Psoas muscle (tissue), 8 donors: ENCODE data around the gene EBF3. TPM values are rescaled to one million over a fixed set of nuclear protein-coding genes. Genes with fewer than 3 reads are reported as not detected.

ENCODE experiments used
- ATAC-seq, 4 donors: fragments of 200-7000 bp; cut with Tn5 transposase; one replicate each; pipeline ENCODE4 v1.9.1; 2020; ENCODE audit warnings: moderate library complexity in 3 of 4, mild to moderate bottlenecking in 2 of 4
- DNase-seq, 2 donors: peaks; one replicate each; pipeline ENCODE4 v3.0.0-alpha.2; 2020
- H3K27ac ChIP-seq: fragments of 200-600 bp; one replicate; pipeline ENCODE4 v1.8.0; 2022
- H3K27me3 ChIP-seq, 3 donors: fragments of 200-600 bp in 1 of 3; one replicate each; pipeline versions ENCODE4 v1.6.1 to v1.8.0; 2013 to 2022; ENCODE audit warnings: low read length in 2 of 3, mild to moderate bottlenecking in 2 of 3, moderate library complexity in 1 of 3; ENCODE audit not compliant: insufficient read depth in 3 of 3
- H3K36me3 ChIP-seq, 2 donors: fragments of 200-600 bp in 1 of 2; one replicate each; pipeline versions ENCODE4 v1.6.1 to v1.8.0; 2013 to 2022; ENCODE audit warnings: low read depth in 1 of 2, mild to moderate bottlenecking in 1 of 2, moderate library complexity in 1 of 2; ENCODE audit not compliant: insufficient read depth in 1 of 2
- H3K4me1 ChIP-seq: fragments of 200-600 bp; one replicate; pipeline ENCODE4 v1.8.0; 2022
- H3K4me3 ChIP-seq: fragments of 200-600 bp; one replicate; pipeline ENCODE4 v1.8.0; 2022; ENCODE audit warnings: mild to moderate bottlenecking
- H3K9me3 ChIP-seq: fragments of 200-600 bp; one replicate; pipeline ENCODE4 v1.8.0; 2022
- CTCF ChIP-seq: fragments of 200-600 bp; IDR thresholded peaks from one replicate; pipeline ENCODE4 v1.8.0; 2022; ENCODE audit warnings: antibody characterized with exemption
- WGBS, 3 donors: extraction: QIAGEN DNeasy Blood & Tissue Kit; methylation state at CpG; one replicate each; pipeline versions ENCODE4 v1.1.6 to v1.1.7; 2013; 5-methylcytosine and 5-hydroxymethylcytosine counted together
- intact Hi-C, 2 donors: fragments of 100-400 bp; cut with DNase I; formaldehyde crosslinking; loops; one replicate each; pipeline versions ENCODE4 v1.11.0 to v1.14.2; 2022
- long read RNA-seq, 2 donors: library from polyadenylated mRNA; unstranded; transcript quantifications; one replicate each; pipeline ENCODE4 v2.0.0, GENCODE V29; 2021
- polyA plus RNA-seq, 3 donors: library from polyadenylated mRNA; stranded (reverse); fragments of 200-250 nt; gene quantifications; one replicate each; pipeline ENCODE4 v1.2.3, GENCODE V29; 2013
- total RNA-seq, 4 donors: library from RNA; stranded (reverse); fragmentation: NEBNext Ultra II Directional in 2 of 4; extraction: Animal tissue kit (Norgen Biotek cat#: 25700) in 2 of 4; gene quantifications; one replicate each; pipeline versions ENCODE4 v1.2.1 to v1.2.4, GENCODE V29; 2021 to 2023
- donor health status: healthy with polysubstance abuse.
- donor health status: DM: no; HTN: no; CAD: no; lungs with moderate emphysema.
- donor health status: Bipolar disorder and iron deficiency.
- donor health status: healthy.
- donor health status: DM: yes; HTN: yes; CAD: no.
- donor health status: DM: no; HTN: no; CAD: no.
- donor health status: DM: no; HTN: no; CAD: no.
- donor health status: DM: yes; HTN: yes; CAD: no.

The EBF3 gene
- total RNA-seq (1 to 10 TPM; 4.5 to 8.5 (median 5.9) TPM), polyA plus RNA-seq (10 to 100 TPM in 1 of 3 donors, 1 to 10 TPM in 2; 3.2 to 10.1 (median 3.4) TPM)
- long read RNA-seq, donor 1, partial matches to known transcripts: 0 of 2 reads
- long read RNA-seq, donor 1, other reads (novel, unspliced or antisense): 2 of 2 reads
- long read RNA-seq, donor 2, partial matches to known transcripts: 1 of 2 reads
- long read RNA-seq, donor 2, other reads (novel, unspliced or antisense): 1 of 2 reads

- no peak for TF ChIP-seq CTCF
- WGBS, 3 donors: 0 to 1% (median 0%) methylated on average over 57 to 131 of the region's 131 CpGs
- no peaks in the 10 kb centered on the region for H3K9me3 ChIP-seq
- peaks cover 0 to 4% of the 10 kb centered on the region in 2 donors for H3K36me3 ChIP-seq
- intact Hi-C loops: no loop called here
- ATAC-seq: peak; percentile 73 to 83 (median 81)
- peak within 1 kb of the TSS; percentile 83 for H3K4me3 ChIP-seq
- H3K4me1 ChIP-seq: peaks cover 4% of the 10 kb centered on the region
- H3K27ac ChIP-seq: peak within 1 kb of the TSS; percentile 94
- peak; percentile 91 to 95 for DNase-seq
- peaks cover 0 to 75% (median 4%) of the 10 kb centered on the region in 3 donors for H3K27me3 ChIP-seq
Measured at GRCh38 chr10:129963641-129964501, at the start of gene EBF3. TSS of gene EBF3 (minus strand) at chr10:129964274. CDS start at chr10:129963768, 506 bp downstream.

GRCh38 chr10:130013335-130014262 lies 49.5 kb upstream of the EBF3 start:
- DNase-seq: no peak
- 58 to 72% (median 59%) methylated on average over 33 of the region's 33 CpGs for WGBS, 3 donors
- H3K27me3 ChIP-seq: peaks cover 0 to 25% (median 2%) of the 10 kb centered on the region in 3 donors

GRCh38 chr10:130012129-130012528 lies 48.1 kb upstream of the EBF3 start:
- DNase-seq (no peak), ATAC-seq (no peak)
- H3K27me3 ChIP-seq: peaks cover 0 to 25% (median 2%) of the 10 kb centered on the region in 3 donors
- no peaks in the 10 kb centered on the region for H3K4me1 ChIP-seq
- intact Hi-C loops: no loop called here
- H3K9me3 ChIP-seq: no peaks in the 10 kb centered on the region
- H3K36me3 ChIP-seq: no peaks in the 10 kb centered on the region
- no peak for TF ChIP-seq CTCF
- WGBS, 3 donors: 75 to 83% (median 78%) methylated on average over 12 of the region's 12 CpGs
- H3K4me3 ChIP-seq: no peak overlapping the region
- H3K27ac ChIP-seq: no peak overlapping the region

More at GRCh38 chr10:130013335-130014262, 49.5 kb upstream of the EBF3 start:
- H3K36me3 ChIP-seq: no peaks in the 10 kb centered on the region
- no peak for TF ChIP-seq CTCF
- intact Hi-C loops: no loop called here
- no peak for ATAC-seq
- H3K9me3 ChIP-seq: no peaks in the 10 kb centered on the region
- H3K27ac ChIP-seq: no peak overlapping the region
- H3K4me1 ChIP-seq: no peaks in the 10 kb centered on the region
- no peak overlapping the region for H3K4me3 ChIP-seq

GRCh38 chr10:130010653-130011052 lies 46.6 kb upstream of the EBF3 start:
- no peaks in the 10 kb centered on the region for H3K36me3 ChIP-seq
- no peak for TF ChIP-seq CTCF
- intact Hi-C loops: no loop called here
- DNase-seq (no peak), ATAC-seq (no peak)
- H3K4me3 ChIP-seq: no peak overlapping the region
- H3K4me1 ChIP-seq: no peaks in the 10 kb centered on the region
- H3K27me3 ChIP-seq: peaks cover 0 to 19% (median 2%) of the 10 kb centered on the region in 3 donors
- no peak overlapping the region for H3K27ac ChIP-seq
- WGBS, 3 donors: 82 to 89% (median 85%) methylated on average over 6 of the region's 6 CpGs
- no peaks in the 10 kb centered on the region for H3K9me3 ChIP-seq
